HG02938 (cell line): ENCODE results near the gene YWHAB.

ENCODE experiments used
- ATAC-seq: cut with Tn5 transposase; IDR thresholded peaks from one replicate; pipeline ENCODE4 v1.9.1; 2021; ENCODE audit warnings: mild to moderate bottlenecking, moderate library complexity; ENCODE audit not compliant: unreplicated experiment

YWHAB gene

GRCh38 chr20:44911264-44911921 is 25.9 kb downstream of the YWHAB start:
- ATAC-seq, result no peak

DNA sequence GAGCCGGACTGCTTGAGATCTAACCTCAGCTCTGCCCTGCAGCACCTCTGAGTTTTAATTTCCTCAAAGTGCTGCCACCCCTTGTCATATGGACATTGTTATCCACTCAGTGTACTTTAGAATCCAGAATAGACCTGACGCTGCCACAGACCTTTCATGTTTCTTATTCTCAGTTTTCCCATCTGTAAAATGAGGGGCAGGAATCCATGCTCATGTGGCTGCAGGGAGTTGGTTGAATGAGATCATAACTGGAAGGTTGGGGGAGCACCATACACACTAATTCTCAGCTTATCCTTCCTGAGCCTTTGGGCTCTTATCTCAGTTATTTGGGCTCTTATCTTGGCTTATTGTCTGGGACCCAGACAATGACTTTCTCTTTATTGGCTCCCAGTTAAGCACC is 26.7 kb downstream of the YWHAB start:
- ATAC-seq, result no peak

DNA sequence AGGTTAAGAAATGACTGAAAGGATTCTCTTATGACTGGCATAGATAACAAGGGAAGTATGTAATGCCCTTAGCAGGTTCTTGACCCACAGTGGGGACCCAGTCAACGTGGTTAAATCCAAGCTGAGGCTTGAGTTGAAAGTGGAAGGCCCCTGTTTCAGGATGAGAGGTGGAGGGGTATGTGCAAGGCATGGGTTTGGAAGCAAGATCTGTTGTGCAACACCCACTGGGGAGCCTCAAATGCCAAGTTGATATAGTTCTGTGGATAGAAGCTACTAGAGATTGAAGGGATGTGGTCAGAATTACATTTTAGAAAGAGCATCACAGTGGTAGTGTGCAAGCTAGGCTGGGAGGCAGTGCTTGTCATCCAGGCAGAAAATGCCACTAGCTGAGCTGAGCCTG is 29.4 kb downstream of the YWHAB start:
- no peak for ATAC-seq

DNA sequence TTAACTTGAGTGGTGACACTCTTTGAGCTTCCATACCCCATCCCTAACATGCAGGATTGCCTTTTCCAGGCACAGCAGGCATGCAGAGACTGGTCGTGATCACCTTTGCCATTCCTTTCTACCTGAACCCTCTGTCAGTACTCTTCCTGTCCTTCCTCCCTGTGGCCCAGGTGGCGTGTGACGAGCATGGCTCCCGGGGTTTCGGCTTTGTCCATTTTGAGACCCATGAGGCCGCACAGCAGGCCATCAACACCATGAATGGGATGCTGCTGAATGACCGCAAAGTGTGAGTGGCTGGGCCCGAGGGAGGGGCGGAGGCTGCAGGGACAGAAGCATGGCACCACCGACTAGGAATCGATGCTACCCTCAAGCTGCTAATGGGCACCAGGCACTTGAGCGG is 31.1 kb downstream of the YWHAB start:
- ATAC-seq, result no peak

DNA sequence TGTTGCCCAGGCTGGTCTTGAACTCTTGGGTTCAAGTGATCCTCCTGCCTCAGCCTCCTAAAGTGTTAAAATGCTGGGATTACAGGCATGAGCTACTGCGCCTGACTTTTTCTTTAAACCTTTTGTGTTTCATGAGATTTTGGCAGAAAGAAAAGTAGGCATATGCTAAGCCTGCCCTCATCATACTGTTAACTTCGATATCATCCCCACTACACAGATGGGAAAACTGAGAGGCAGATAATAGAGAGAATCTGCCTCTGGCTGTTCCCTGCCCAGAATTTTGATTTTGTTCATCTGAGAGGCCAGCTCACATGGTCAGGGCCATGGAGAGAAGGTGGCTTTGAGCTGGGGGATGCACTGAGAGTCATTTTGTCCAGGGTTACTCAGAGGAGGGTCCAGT is 31.9 kb downstream of the YWHAB start:
- no peak for ATAC-seq

DNA sequence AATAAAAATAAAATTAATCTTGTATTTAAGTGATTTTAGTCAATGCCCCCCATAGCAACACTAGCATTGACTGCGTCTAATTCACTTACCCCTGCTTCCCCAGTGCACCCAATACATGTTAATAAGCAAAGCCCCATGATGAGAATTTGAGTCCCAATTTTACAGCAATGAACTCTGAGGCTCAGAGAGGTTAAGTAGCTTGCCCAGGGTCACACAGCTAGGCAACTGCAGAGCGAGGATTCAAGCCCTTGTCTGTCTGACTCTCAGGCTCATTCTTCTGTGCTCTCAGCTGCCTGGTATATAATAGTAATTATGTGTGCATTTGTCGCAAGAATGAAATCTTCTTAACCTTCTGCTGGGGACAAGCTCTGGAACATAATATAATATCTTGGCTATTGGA is 32.8 kb downstream of the YWHAB start:
- no peak for ATAC-seq

GRCh38 chr20:44918761-44919160 is 33.3 kb downstream of the YWHAB start:
- ATAC-seq, result no peak

- no peak for ATAC-seq
Measured at GRCh38 chr20:44921447-44921846, 35.9 kb downstream of the YWHAB start.

DNA sequence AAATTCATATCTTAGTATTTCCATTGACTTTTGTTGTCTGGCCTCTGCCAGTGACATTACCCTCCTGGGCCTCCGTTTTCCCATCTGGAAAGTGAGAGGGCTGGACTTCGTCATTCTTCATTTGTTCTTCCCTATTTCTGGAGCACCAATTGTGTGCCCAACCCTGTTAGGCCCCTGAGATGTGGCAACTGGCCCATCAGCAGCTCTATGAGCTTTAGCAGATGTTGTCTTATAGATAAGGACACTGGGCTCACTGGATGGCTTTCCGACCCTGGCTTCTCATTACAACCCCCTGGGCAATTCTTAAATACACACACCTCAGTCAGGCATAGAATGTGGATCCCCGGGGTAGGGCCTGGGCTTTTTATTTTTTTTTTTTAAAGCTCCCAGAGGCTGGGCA is 39.0 kb downstream of the YWHAB start:
- no peak for ATAC-seq

DNA sequence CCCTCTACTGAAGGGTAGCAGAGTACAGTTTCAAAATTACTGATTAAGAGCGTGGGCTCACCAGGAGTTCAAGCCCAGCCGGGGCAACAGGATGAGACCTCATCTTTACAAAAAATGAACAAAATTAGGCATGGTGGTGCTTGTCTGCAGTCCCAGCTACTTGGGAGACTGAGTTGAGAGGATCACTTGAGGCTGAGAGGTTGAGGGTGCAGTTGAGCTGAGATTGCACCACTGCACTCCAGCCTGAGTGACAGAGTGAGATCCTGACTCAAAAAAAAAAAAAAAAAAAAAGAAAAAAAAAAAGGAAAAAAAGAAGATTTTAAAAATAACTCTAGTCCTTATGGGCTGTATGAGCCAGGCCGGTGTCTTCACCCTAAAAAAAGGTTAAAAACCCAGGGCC is 43.1 kb downstream of the YWHAB start:
- ATAC-seq, result no peak

GRCh38 chr20:44930517-44931168 is 45.1 kb downstream of the YWHAB start:
- no peak for ATAC-seq

- no peak for ATAC-seq
Measured at GRCh38 chr20:44931911-44932310, 46.4 kb downstream of the YWHAB start.

DNA sequence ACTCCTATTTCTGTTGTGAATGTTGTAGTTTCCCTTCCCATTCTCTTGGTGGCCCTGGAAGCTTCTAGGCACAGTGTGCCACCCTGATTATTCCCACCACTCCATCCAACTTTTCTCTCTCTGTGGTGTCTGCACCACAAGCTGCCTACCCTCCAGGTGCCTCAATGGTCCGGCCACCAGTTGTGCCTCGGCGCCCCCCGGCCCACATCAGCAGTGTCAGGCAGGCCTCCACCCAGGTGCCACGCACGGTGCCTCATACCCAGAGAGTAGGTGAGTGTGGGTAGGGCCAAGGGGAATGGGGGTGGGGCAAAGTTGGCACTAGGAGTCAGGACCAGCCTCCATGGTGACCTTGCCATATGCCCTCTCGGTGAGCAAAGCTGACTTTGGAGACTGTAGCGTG is 47.4 kb downstream of the YWHAB start:
- no peak for ATAC-seq

DNA sequence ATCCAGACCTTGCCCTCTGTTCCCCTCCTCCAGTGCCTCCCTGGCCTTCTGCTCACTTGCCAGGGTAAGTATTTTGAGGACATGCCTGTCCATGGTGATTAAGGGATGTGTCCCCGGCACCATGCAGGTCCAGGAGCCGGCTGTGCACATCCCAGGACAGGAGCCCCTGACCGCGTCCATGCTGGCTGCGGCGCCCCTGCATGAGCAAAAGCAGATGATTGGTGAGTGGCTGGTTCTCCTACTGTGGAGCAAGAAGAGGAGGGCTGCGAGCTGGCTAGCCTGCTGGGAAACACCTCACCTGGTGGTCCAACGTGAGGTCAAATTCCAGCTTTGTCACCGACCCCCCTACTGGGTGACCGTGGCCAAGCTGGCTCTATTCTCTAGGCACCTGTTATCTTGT is 51.0 kb downstream of the YWHAB start:
- ATAC-seq, result no peak

- ATAC-seq, result no peak
Measured at GRCh38 chr20:44938637-44939036, 53.1 kb downstream of the YWHAB start.

DNA sequence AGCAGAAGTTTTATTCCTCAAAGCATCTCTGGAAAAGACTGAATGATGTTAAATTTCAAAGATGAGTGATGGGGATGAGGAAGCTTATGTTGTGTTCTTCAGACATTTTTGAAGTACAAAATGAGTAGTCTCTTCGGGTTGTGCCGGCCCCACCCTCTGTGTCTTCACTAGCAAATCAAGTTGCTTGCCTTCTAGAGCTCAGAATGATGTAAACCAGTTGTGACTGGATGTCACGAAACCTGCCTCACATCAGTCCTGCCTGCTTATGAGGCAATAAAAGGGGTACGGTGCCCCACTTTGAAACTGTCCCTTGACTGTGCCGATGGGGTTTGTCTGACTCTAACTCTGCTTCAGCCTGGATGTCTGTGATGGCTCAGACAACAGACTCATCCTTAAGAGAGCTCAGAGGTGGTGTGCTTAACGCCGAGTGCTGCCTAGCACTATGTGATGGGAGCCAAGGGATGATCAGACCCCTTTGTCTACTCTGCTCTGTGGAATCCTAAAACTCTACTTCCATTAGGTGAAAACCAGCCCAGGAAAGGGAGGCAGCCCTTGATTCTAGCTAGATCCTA is 55.7 kb downstream of the YWHAB start:
- no peak for ATAC-seq

DNA sequence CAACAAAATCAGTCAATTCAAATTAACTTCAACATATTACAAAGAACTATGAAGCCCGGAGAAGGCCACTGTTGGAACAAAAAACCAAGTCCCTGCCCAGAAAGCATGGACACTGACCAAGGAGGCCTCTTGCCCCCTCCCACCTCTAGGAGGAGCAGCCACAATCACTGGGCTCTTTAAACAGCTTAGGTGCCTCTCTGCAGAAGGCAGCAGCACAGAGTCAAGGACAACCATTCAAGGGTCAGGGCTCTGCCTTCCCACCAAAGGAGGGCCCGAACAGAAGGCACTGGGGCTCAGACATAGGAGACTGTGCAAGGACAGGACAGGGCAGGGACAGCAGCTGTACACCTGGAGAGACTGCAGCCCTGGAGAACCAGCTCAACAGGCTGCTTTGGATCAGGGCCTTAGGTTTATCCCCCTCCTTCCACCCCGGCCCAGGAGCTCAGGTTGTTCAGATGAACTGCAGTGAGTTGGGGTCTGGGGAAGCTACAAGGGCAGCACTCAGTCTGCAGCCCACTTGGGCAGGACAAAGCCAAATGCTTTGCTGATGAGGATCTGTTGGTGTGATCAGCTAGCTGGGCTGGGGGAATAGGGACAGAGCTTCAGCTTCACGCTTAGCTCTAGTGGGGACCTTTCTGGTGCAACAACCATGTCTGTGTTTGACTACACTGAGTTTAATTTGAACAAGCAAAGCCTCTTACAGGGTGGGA is 56.9 kb downstream of the YWHAB start:
- ATAC-seq, result no peak

GRCh38 chr20:44943828-44944227 is 58.3 kb downstream of the YWHAB start:
- ATAC-seq, result no peak

DNA sequence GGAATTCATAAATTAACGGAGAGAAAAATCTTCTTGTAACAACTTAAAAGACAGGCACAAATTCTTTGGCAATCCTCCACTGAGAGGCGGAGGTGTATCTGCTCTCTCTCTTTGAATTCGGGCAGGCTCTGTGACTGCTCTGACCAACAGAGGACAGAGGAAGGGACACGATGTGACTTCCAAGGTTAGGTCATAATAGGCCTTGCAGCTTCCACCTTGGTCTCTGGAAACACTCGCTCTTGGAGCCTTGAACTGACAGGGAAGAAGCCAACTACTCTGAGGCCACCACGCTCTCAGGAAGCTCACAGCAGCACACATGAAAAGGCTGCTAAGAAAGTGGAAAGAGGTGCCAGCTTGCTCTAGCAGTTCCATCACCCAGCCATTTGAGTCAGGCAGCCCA is 59.8 kb downstream of the YWHAB start:
- ATAC-seq, result no peak

DNA sequence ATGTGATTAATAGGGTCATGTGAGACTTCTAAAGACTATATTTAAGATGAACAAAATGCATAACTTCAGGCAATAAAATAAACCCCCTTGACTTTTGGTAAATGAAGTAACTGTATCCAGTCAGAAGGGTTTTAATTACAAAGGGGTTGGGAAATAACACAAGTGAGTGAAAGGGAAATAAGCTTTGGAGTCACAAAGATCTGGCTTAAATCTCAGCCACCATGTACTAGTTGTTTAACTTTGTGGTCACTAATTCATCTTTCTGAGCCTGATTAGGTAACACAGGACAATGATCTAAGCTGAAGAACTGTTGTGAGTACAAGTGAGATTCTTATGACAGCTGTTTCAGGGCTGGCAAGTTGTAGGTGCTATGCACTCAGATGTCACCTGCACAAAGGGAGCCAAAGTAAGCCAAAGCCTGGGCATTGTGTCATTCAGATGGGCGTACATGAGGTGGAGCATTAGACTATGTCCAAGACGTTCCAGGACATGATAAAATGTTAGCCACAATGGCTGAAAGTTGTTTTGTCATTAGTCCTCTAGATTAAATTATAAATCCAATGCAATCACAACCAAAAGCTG is 60.9 kb downstream of the YWHAB start:
- no peak for ATAC-seq

GRCh38 chr20:44948107-44948506 is 62.6 kb downstream of the YWHAB start:
- no peak for ATAC-seq

DNA sequence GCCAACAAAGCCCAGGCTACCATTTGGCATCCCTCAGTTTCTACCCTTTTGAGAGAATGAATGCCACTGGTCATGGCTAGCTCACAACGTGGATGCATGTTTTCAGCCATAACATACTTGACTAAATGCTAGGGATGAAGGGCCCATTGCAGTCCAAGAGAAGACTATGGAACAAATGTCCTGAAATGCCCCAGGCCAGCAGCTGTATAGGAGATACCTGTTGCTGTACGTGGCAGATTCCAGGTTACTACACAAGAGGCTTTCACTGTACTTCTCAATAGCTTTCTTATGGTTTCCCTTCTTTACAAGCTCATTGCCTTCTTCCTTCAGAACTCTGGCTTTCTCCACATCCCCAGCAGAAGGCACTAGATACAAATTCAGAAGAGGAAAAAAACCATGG is 63.0 kb downstream of the YWHAB start:
- ATAC-seq, result no peak
